ENCODE results near the gene FAM50A.
"Not testable (repeated sequence)": the region's sequence is repeated elsewhere in the genome, so short reads cannot be mapped to it uniquely, and the experiment has no call there.

The FAM50A gene

GRCh38 chrX:154484255-154485149, 40.6 kb downstream of the FAM50A start:
- Mint-ChIP-seq H3K27ac (no peak overlapping the region), H3K36me3 (peaks cover 16% of the 10 kb centered on the region in 2 donors), H3K27me3 (no peaks in the 10 kb centered on the region), H3K4me3 (peak overlapping the region; percentile 6 to 74), H3K9me3 (no peaks in the 10 kb centered on the region), H3K4me1 (peaks cover 17 to 43% of the 10 kb centered on the region in 2 donors)
- DNase-seq (no peak), ATAC-seq (replicated peaks) (no peak)

GRCh38 chrX:154485150-154486051, 41.5 kb downstream of the FAM50A start:
- H3K4me1 Mint-ChIP-seq, result peaks cover 19 to 45% of the 10 kb centered on the region in 2 donors

GRCh38 chrX:154486052-154486395, 42.1 kb downstream of the FAM50A start:
- no peaks in the 10 kb centered on the region for H3K9me3 Mint-ChIP-seq
- no peak overlapping the region for H3K27ac Mint-ChIP-seq
- peaks cover 19 to 46% of the 10 kb centered on the region in 2 donors for H3K4me1 Mint-ChIP-seq
- peaks cover 16% of the 10 kb centered on the region in 2 donors for H3K36me3 Mint-ChIP-seq
- ATAC-seq (replicated peaks) (peak; percentile 3 to 4), DNase-seq (no peak)
- no peaks in the 10 kb centered on the region for H3K27me3 Mint-ChIP-seq
- H3K4me3 Mint-ChIP-seq, result peak overlapping the region; percentile 39 to 74

More at GRCh38 chrX:154485150-154486051, 41.5 kb downstream of the FAM50A start:
- DNase-seq, result no peak
- ATAC-seq (replicated peaks), result no peak
- Mint-ChIP-seq H3K36me3 (peaks cover 16% of the 10 kb centered on the region in 2 donors), H3K27ac (no peak overlapping the region), H3K4me3 (peak overlapping the region; percentile 71 to 74), H3K9me3 (no peaks in the 10 kb centered on the region), H3K27me3 (no peaks in the 10 kb centered on the region)

GRCh38 chrX:154486396-154487207, 42.7 kb downstream of the FAM50A start, which contains the start of gene UBL4A:
Gene UBL4A, minus strand, starts transcription at chrX:154486615. Its CDS starts 31 bp downstream, at chrX:154486584.
- peak; percentile 39 for DNase-seq
- H3K9me3 Mint-ChIP-seq, result no peaks in the 10 kb centered on the region
- ATAC-seq (replicated peaks), result peak; percentile 28 to 51
- peak within 1 kb of the TSS; percentile 73 for H3K27ac Mint-ChIP-seq
- peaks cover 16% of the 10 kb centered on the region in 2 donors for H3K36me3 Mint-ChIP-seq
- H3K4me3 Mint-ChIP-seq, result peak within 1 kb of the TSS; percentile 82 to 83
- H3K4me1 Mint-ChIP-seq, result peaks cover 22 to 50% of the 10 kb centered on the region in 2 donors
- H3K27me3 Mint-ChIP-seq, result no peaks in the 10 kb centered on the region

GRCh38 chrX:154487518-154488290, 43.8 kb downstream of the FAM50A start:
- no peak for DNase-seq
- Mint-ChIP-seq H3K36me3 (peaks cover 16% of the 10 kb centered on the region in 2 donors), H3K27ac (peak overlapping the region; percentile 37), H3K4me1 (peaks cover 19 to 50% of the 10 kb centered on the region in 2 donors), H3K27me3 (no peaks in the 10 kb centered on the region), H3K4me3 (peak overlapping the region; percentile 17 to 83), H3K9me3 (no peaks in the 10 kb centered on the region)
- no peak for ATAC-seq (replicated peaks)

- Mint-ChIP-seq H3K9me3 (no peaks in the 10 kb centered on the region), H3K27me3 (no peaks in the 10 kb centered on the region), H3K4me3 (peak overlapping the region; percentile 39 to 94), H3K4me1 (peaks cover 16 to 47% of the 10 kb centered on the region in 2 donors), H3K27ac (no peak overlapping the region), H3K36me3 (peaks cover 13 to 16% of the 10 kb centered on the region in 2 donors)
- DNase-seq (no peak), ATAC-seq (replicated peaks) (no peak)
Observed at GRCh38 chrX:154488336-154489075, 44.6 kb downstream of the FAM50A start.

- H3K36me3 Mint-ChIP-seq, result peaks cover 12 to 15% of the 10 kb centered on the region in 2 donors
- peaks cover 16 to 40% of the 10 kb centered on the region in 2 donors for H3K4me1 Mint-ChIP-seq
- no peaks in the 10 kb centered on the region for H3K9me3 Mint-ChIP-seq
- no peaks in the 10 kb centered on the region for H3K27me3 Mint-ChIP-seq
- DNase-seq, result no peak
- H3K4me3 Mint-ChIP-seq, result peak overlapping the region; percentile 91 to 94
- ATAC-seq (replicated peaks), result no peak
- peak overlapping the region; percentile 96 for H3K27ac Mint-ChIP-seq
Observed at GRCh38 chrX:154489182-154489581, 45.2 kb downstream of the FAM50A start.

- Mint-ChIP-seq H3K4me1 (peaks cover 16 to 35% of the 10 kb centered on the region in 2 donors), H3K27ac (peak overlapping the region; percentile 96), H3K9me3 (no peaks in the 10 kb centered on the region), H3K36me3 (peaks cover 10 to 12% of the 10 kb centered on the region in 2 donors), H3K27me3 (no peaks in the 10 kb centered on the region), H3K4me3 (peak overlapping the region; percentile 91 to 94)
- peak; percentile 29 for ATAC-seq (replicated peaks)
- no peak for DNase-seq
Observed at GRCh38 chrX:154490021-154490413, 46.1 kb downstream of the FAM50A start.

GRCh38 chrX:154490414-154491083, 46.6 kb downstream of the FAM50A start, which contains the start of gene SLC10A3:
Gene SLC10A3, minus strand, starts transcription at chrX:154490629. Its CDS starts 1,689 bp downstream, at chrX:154488940.
- Mint-ChIP-seq H3K27me3 (no peaks in the 10 kb centered on the region), H3K27ac (peak within 1 kb of the TSS; percentile 97), H3K9me3 (no peaks in the 10 kb centered on the region), H3K36me3 (peaks cover 10 to 12% of the 10 kb centered on the region in 2 donors), H3K4me1 (peaks cover 16 to 35% of the 10 kb centered on the region in 2 donors), H3K4me3 (peak within 1 kb of the TSS; percentile 91 to 94)
- peak; percentile 88 for DNase-seq
- ATAC-seq (replicated peaks), result peak; percentile 87 to 88

GRCh38 chrX:154494715-154495114, 50.8 kb downstream of the FAM50A start:
- no peak for DNase-seq
- H3K27ac Mint-ChIP-seq, result no peak overlapping the region
- no peaks in the 10 kb centered on the region for H3K9me3 Mint-ChIP-seq
- H3K27me3 Mint-ChIP-seq, result no peaks in the 10 kb centered on the region
- peaks cover 0 to 1% of the 10 kb centered on the region in 2 donors for H3K36me3 Mint-ChIP-seq
- peaks cover 5 to 6% of the 10 kb centered on the region in 2 donors for H3K4me1 Mint-ChIP-seq
- ATAC-seq (replicated peaks), result no peak
- H3K4me3 Mint-ChIP-seq, result no peak overlapping the region

- no peaks in the 10 kb centered on the region for H3K9me3 Mint-ChIP-seq
- ATAC-seq (replicated peaks), result no peak
- no peak overlapping the region for H3K27ac Mint-ChIP-seq
- H3K4me1 Mint-ChIP-seq, result peaks cover 5% of the 10 kb centered on the region in 2 donors
- H3K27me3 Mint-ChIP-seq, result no peaks in the 10 kb centered on the region
- H3K4me3 Mint-ChIP-seq, result no peak overlapping the region
- DNase-seq, result no peak
- peaks cover 0 to 1% of the 10 kb centered on the region in 2 donors for H3K36me3 Mint-ChIP-seq
Observed at GRCh38 chrX:154495472-154495922, 51.6 kb downstream of the FAM50A start.

- not testable (repeated sequence) for H3K9me3 Mint-ChIP-seq, H3K4me3 Mint-ChIP-seq, H3K27me3 Mint-ChIP-seq, DNase-seq, H3K27ac Mint-ChIP-seq, H3K4me1 Mint-ChIP-seq, H3K36me3 Mint-ChIP-seq
- peak; percentile 19 to 41 for ATAC-seq (replicated peaks)
Observed at GRCh38 chrX:154496591-154497137, 52.7 kb downstream of the FAM50A start.

All from stimulated activated naive B cell treated with anti-CD40 and anti-IgM and Interleukin-4, amounts not matched to agents 10 μg/mL and 1 μg/mL and 100 μg/mL, for 72 hours (primary cell).